Spleen (tissue), 11 donors: Measurements from ENCODE around the gene CLINT1. TPM values are rescaled to one million over a fixed set of nuclear protein-coding genes. Genes with fewer than 3 reads are reported as not detected.

Experiments used
- DNase-seq: peaks from one replicate; pipeline ENCODE4 v3.0.0-alpha.2; 2020
- H3K27ac ChIP-seq, 8 donors: fragments of 200-600 bp; sonication (generic) in 7 of 8; 1 replicate in 4 of 8; 2 replicates in 4 of 8; pipeline versions ENCODE4 v1.5.0 to v1.8.0; 2016 to 2021; ENCODE audit warnings: inconsistent platforms in 4 of 8, mild to moderate bottlenecking in 4 of 8, moderate library complexity in 1 of 8
- H3K27me3 ChIP-seq, 7 donors: fragments of 200-600 bp; sonication (generic) in 6 of 7; replicated peaks in 1 of 7; 1 replicate in 4 of 7; 2 replicates in 3 of 7; pipeline versions ENCODE4 v1.5.0 to v1.8.0; 2016 to 2021; ENCODE audit warnings: inconsistent platforms in 3 of 7, mild to moderate bottlenecking in 1 of 7
- H3K36me3 ChIP-seq, 6 donors: fragments of 200-600 bp; sonication (generic) in 5 of 6; 1 replicate in 4 of 6; 2 replicates in 2 of 6; pipeline versions ENCODE4 v1.5.0 to v1.8.0; 2016 to 2021; ENCODE audit warnings: inconsistent platforms in 2 of 6
- H3K4me1 ChIP-seq, 6 donors: fragments of 200-600 bp; sonication (generic) in 5 of 6; 1 replicate in 3 of 6; 2 replicates in 3 of 6; pipeline versions ENCODE4 v1.5.0 to v1.8.0; 2016 to 2021; ENCODE audit warnings: inconsistent platforms in 3 of 6
- H3K4me3 ChIP-seq, 8 donors: fragments of 200-600 bp; sonication (generic) in 7 of 8; 1 replicate in 4 of 8; 2 replicates in 4 of 8; pipeline versions ENCODE4 v1.5.0 to v1.8.0; 2016 to 2021; ENCODE audit warnings: inconsistent platforms in 4 of 8, mild to moderate bottlenecking in 4 of 8, moderate library complexity in 2 of 8
- H3K9me3 ChIP-seq, 8 donors: fragments of 200-600 bp; sonication (generic) in 7 of 8; 1 replicate in 4 of 8; 2 replicates in 4 of 8; pipeline versions ENCODE4 v1.5.0 to v1.8.0; 2016 to 2021; ENCODE audit warnings: inconsistent platforms in 4 of 8
- POLR2A ChIP-seq, 3 donors: fragments of 450-650 bp; IDR thresholded peaks; one replicate each; pipeline ENCODE4 v1.5.1; 2017; ENCODE audit warnings: antibody characterized with exemption in 3 of 3, mild to moderate bottlenecking in 1 of 3
- POLR2AphosphoS5 ChIP-seq, 3 donors: sonication (generic); formaldehyde crosslinking; IDR thresholded peaks; one replicate each; pipeline ENCODE4 v1.5.1; 2017; ENCODE audit warnings: antibody characterized with exemption in 3 of 3
- WGBS, 5 donors: extraction: QIAGEN DNeasy Blood & Tissue Kit in 3 of 5; methylation state at CpG; one replicate each; pipeline versions ENCODE4 v1.1.5 to v1.1.7; 2013 to 2018; 5-methylcytosine and 5-hydroxymethylcytosine counted together
- intact Hi-C: fragments of 100-400 bp; cut with DNase I; formaldehyde crosslinking; loops from one replicate; pipeline ENCODE4 v1.15.0; 2023; ENCODE audit warnings: low total_unique reads
- polyA plus RNA-seq, 3 donors: library from polyadenylated mRNA; stranded (reverse); fragments of 200-250 nt; gene quantifications; one replicate each; pipeline ENCODE4 v1.2.1, GENCODE V29; 2013
- total RNA-seq, 7 donors: library from RNA; depleted of rRNA in 3 of 7; stranded (reverse); fragments of >200 nt in 3 of 7; fragmentation: NEBNext Ultra II Directional in 4 of 7; extraction: Animal tissue kit (Norgen Biotek cat#: 25700) in 4 of 7; gene quantifications; one replicate each; pipeline versions ENCODE4 v1.1.0 to v1.2.1, GENCODE V29; 2016 to 2021
- TF ChIP-seq, protein P1 (sequence below), 11 experiments: fragments of 200-600 bp in 7 of 11; fragments of 450-650 bp in 4 of 11; sonication (generic) in 4 of 11; IDR thresholded peaks in 8 of 11; conservative IDR thresholded peaks in 3 of 11; 1 replicate in 7 of 11; 2 replicates in 4 of 11; pipeline versions ENCODE4 v1.4.0 to v1.8.0; 2016 to 2021; ENCODE audit warnings: antibody characterized with exemption in 11 of 11, inconsistent platforms in 4 of 11, mild to moderate bottlenecking in 1 of 11
- donor health status: healthy with polysubstance abuse.
- donor health status: DM: no; HTN: no; CAD: no; lungs with moderate emphysema.
- donor health status: DM: no; HTN: no; CAD: no.
- donor health status: Bipolar disorder and iron deficiency.
- donor health status: healthy.
- donor health status: DM: no; HTN: no; CAD: no.
- donor health status: DM: yes; HTN: yes; CAD: no.

The CLINT1 gene
- total and polyA plus RNA-seq, 10 donors = 26.7 to 130 (median 62.4) TPM

DNA sequence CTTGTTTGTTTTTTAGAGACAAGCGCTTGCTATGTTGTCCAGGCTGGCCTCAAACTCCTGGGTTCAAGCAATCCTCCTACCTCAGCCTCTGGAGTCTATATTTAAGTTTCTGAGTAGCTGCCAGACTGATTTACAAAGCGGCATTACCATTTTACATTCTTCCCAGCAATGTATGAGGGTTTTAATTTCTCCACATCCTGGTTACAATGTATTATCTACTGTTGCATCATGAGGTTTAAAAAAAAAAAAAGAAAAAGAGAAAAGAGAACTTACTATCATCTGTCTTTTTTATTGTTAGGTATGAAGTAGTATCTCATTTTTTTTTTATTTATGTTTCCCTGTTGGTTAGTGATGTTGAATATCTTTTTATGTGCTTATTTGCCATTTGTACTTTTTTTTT is 18.9 kb upstream of the CLINT1 start:
- H3K27ac ChIP-seq = peak overlapping the region in 3 of 8 donors; percentile 4 to 55 (median 42)
- TF ChIP-seq POLR2AphosphoS5 (IDR thresholded peaks at IDR 0.05) (no peak), POLR2A (IDR thresholded peaks at IDR 0.05) (no peak)
- TF ChIP-seq, protein P1, sequence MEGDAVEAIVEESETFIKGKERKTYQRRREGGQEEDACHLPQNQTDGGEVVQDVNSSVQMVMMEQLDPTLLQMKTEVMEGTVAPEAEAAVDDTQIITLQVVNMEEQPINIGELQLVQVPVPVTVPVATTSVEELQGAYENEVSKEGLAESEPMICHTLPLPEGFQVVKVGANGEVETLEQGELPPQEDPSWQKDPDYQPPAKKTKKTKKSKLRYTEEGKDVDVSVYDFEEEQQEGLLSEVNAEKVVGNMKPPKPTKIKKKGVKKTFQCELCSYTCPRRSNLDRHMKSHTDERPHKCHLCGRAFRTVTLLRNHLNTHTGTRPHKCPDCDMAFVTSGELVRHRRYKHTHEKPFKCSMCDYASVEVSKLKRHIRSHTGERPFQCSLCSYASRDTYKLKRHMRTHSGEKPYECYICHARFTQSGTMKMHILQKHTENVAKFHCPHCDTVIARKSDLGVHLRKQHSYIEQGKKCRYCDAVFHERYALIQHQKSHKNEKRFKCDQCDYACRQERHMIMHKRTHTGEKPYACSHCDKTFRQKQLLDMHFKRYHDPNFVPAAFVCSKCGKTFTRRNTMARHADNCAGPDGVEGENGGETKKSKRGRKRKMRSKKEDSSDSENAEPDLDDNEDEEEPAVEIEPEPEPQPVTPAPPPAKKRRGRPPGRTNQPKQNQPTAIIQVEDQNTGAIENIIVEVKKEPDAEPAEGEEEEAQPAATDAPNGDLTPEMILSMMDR (IDR thresholded peaks at IDR 0.05 in 8 of 11, conservative IDR thresholded peaks at IDR 0.05 in 3 of 11) = no peak
- no peaks in the 10 kb centered on the region for H3K4me1 ChIP-seq
- intact Hi-C loops = no loop called here
- H3K27me3 ChIP-seq = no peaks in the 10 kb centered on the region
- H3K4me3 ChIP-seq = no peak overlapping the region
- no peaks in the 10 kb centered on the region for H3K36me3 ChIP-seq
- peaks cover 0 to 7% (median 0%) of the 10 kb centered on the region in 8 donors for H3K9me3 ChIP-seq
- DNase-seq = no peak
- WGBS, 5 donors = 71 to 79% (median 73%) methylated on average over 2 of the region's 2 CpGs

DNA sequence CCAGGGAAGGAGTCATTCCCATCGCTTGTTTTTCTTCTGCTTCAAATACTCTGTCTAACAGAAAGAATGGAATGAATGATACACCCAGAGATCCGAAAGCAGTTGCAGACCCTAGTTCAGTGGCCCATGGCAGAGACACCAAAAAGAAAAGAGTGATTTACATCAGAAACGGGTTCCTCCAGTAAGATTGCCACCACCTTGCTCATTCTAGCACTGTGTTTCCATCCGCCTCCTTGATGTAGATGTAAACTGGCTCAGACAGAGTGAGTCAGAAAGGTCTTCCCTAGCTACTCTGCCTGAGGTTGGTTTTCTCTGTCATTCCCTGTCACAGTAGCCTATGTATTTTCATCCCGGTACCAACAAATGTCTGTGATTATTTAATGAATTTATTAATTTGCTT is 15.9 kb upstream of the CLINT1 start:
- intact Hi-C loops = no loop called here
- TF ChIP-seq, protein P1 (IDR thresholded peaks at IDR 0.05 in 8 of 11, conservative IDR thresholded peaks at IDR 0.05 in 3 of 11) = no peak
- TF ChIP-seq POLR2A (IDR thresholded peaks at IDR 0.05) (no peak), POLR2AphosphoS5 (IDR thresholded peaks at IDR 0.05) (no peak)
- Histone ChIP-seq H3K27ac (no peak overlapping the region), H3K36me3 (no peaks in the 10 kb centered on the region), H3K4me1 (no peaks in the 10 kb centered on the region), H3K27me3 (no peaks in the 10 kb centered on the region), H3K9me3 (peaks cover 0 to 1% (median 0%) of the 10 kb centered on the region in 8 donors), H3K4me3 (no peak overlapping the region)
- DNase-seq = no peak
- 73 to 94% (median 83%) methylated on average over 5 of the region's 5 CpGs for WGBS, 5 donors

DNA sequence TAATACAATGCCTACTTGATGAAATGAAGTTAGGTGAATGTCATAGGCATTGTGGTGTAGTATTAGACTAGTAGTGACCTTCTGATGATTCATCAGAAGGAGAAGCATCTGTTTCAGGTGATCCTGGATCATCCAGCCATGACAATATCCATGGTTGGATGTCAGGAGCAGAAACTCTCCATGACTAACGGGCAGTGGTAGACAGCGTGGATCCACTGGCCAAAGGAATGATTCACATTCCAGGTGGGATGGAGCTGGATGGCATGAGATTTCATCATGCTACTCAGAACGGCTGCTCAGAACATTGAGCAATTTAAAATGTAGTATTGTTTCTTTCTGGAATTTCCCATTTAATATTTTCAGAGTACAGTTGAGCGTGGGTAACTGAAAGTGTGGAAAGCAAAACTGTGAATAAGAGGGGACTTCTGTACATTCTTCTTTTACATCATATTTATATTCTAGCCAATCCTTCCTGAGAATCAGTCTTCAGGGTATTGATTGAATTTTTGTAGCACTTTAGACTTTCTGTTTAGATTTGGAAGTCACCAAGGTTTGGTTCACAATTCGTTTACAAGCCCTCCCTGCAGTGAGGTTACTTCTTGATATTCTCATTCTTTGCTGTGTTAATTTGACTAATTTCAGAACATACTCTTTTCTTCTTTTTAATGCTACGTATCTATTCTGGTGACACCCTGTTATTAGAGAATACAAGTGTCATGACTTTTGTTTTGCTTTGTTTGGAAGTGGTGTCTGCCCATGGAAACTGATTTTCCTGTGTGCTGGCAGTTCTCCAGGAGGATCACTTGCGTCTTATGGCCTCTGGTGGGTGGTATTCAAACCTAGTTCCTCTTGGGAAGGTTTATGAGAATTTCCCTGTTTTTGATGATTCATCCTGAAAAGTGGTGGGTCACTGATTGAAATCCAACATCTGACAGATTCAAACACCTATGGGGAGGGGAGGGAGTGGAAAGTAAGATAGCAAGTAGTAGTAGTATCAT is 12.2 kb upstream of the CLINT1 start:
- H3K27me3 ChIP-seq = no peaks in the 10 kb centered on the region
- 50 to 69% (median 52%) methylated on average over 7 of the region's 7 CpGs for WGBS, 5 donors

More for the DNA sequence above, 12.2 kb upstream of the CLINT1 start:
- no peak overlapping the region for H3K27ac ChIP-seq
- TF ChIP-seq POLR2AphosphoS5 (IDR thresholded peaks at IDR 0.05) (no peak), POLR2A (IDR thresholded peaks at IDR 0.05) (no peak)
- TF ChIP-seq, protein P1 (IDR thresholded peaks at IDR 0.05 in 8 of 11, conservative IDR thresholded peaks at IDR 0.05 in 3 of 11) = no peak
- H3K9me3 ChIP-seq = peaks cover 0 to 10% (median 0%) of the 10 kb centered on the region in 8 donors
- intact Hi-C loops = no loop called here
- no peaks in the 10 kb centered on the region for H3K4me1 ChIP-seq
- H3K4me3 ChIP-seq = no peak overlapping the region
- no peaks in the 10 kb centered on the region for H3K36me3 ChIP-seq
- DNase-seq = no peak
